HepG2 (cell line): ENCODE measurements around the gene ZBTB46. TPM values are rescaled to one million over a fixed set of nuclear protein-coding genes. Genes with fewer than 3 reads are reported as not detected.

Source experiments
- CEBPB ChIP-seq: IDR thresholded peaks from 2 replicates; pipeline ENCODE4 v1.6.1; 2011; ENCODE audit warnings: low read depth, low read length, improper control_type of control experiment, borderline replicate concordance
- MTA1 ChIP-seq: sonication (generic); formaldehyde crosslinking; IDR thresholded peaks from 2 replicates; pipeline ENCODE4 v1.4.0; 2020; ENCODE audit warnings: missing genetic modification reagents, mild to moderate bottlenecking, borderline replicate concordance
- NFKB2 ChIP-seq: sonication (generic); formaldehyde crosslinking; IDR thresholded peaks from 2 replicates; pipeline ENCODE4 v1.4.0; 2020; ENCODE audit warnings: missing genetic modification reagents, borderline replicate concordance
- SAFB2 ChIP-seq: sonication (generic); formaldehyde crosslinking; IDR thresholded peaks from 2 replicates; pipeline ENCODE4 v1.5.1; 2020; ENCODE audit warnings: missing genetic modification reagents, low read depth, mild to moderate bottlenecking, borderline replicate concordance
- SMC3 ChIP-seq: IDR thresholded peaks from 2 replicates; pipeline ENCODE4 v1.6.1; 2011; ENCODE audit warnings: low read length, improper control_type of control experiment
- SP140L ChIP-seq: sonication (generic); formaldehyde crosslinking; IDR thresholded peaks from 2 replicates; pipeline ENCODE4 v1.4.0; 2020; ENCODE audit warnings: missing genetic modification reagents, borderline replicate concordance
- ZFP82 ChIP-seq: sonication (generic); formaldehyde crosslinking; IDR thresholded peaks from 2 replicates; pipeline ENCODE4 v1.5.1; 2020; ENCODE audit warnings: mild to moderate bottlenecking, missing genetic modification reagents, borderline replicate concordance
- ZNF501 ChIP-seq: sonication (generic); formaldehyde crosslinking; IDR thresholded peaks from 2 replicates; pipeline ENCODE4 v1.5.1; 2020; ENCODE audit warnings: mild to moderate bottlenecking, moderate library complexity, missing genetic modification reagents
- ZNF564 ChIP-seq: sonication (generic); formaldehyde crosslinking; IDR thresholded peaks from 2 replicates; pipeline ENCODE4 v1.8.1; 2023; ENCODE audit warnings: mild to moderate bottlenecking, missing genetic modification reagents
- ZNF782 ChIP-seq: sonication (generic); formaldehyde crosslinking; IDR thresholded peaks from 2 replicates; pipeline ENCODE4 v1.4.0; 2020; ENCODE audit warnings: missing genetic modification reagents, mild to moderate bottlenecking, borderline replicate concordance
- polyA plus RNA-seq, 8 experiments: library from polyadenylated mRNA; depleted of rRNA in 3 of 8; stranded (reverse) in 7 of 8; unstranded in 1 of 8; fragments of >200 nt; fragmentation: Illumina TruSeq in 4 of 8; extraction: Trizol in 4 of 8; gene quantifications; 2 replicates each; pipeline versions ENCODE4 v1.2.1 to v1.2.3, GENCODE V29; 2011 to 2016; ENCODE audit warnings: low read depth in 4 of 8, missing spikeins in 1 of 8, mixed read lengths in 1 of 8; ENCODE audit not compliant: insufficient read depth in 1 of 8
- total RNA-seq, 5 experiments: library from RNA; depleted of rRNA; stranded (reverse); fragments of >200 nt; fragmentation: Illumina TruSeq; extraction: Trizol; gene quantifications; 2 replicates each; pipeline ENCODE4 v1.2.3, GENCODE V29; 2016; ENCODE audit warnings: low read depth in 1 of 5
- TF ChIP-seq, protein P1 (sequence below): sonication (generic); formaldehyde crosslinking; IDR thresholded peaks from 2 replicates; pipeline ENCODE4 v1.4.0; 2020; ENCODE audit warnings: mild to moderate bottlenecking, missing genetic modification reagents
- TF ChIP-seq, protein P2 (sequence below): sonication (generic); formaldehyde crosslinking; IDR thresholded peaks from 2 replicates; pipeline ENCODE4 v1.4.0; 2020; ENCODE audit warnings: missing genetic modification reagents
- TF ChIP-seq, protein P3 (sequence below): sonication (generic); formaldehyde crosslinking; IDR thresholded peaks from 2 replicates; pipeline ENCODE4 v1.4.0; 2020; ENCODE audit warnings: mild to moderate bottlenecking, missing genetic modification reagents
- TF ChIP-seq, protein P4 (sequence below): sonication (generic); formaldehyde crosslinking; IDR thresholded peaks from 2 replicates; pipeline ENCODE4 v1.4.0; 2020; ENCODE audit warnings: missing genetic modification reagents

Gene ZBTB46
- total and polyA plus RNA-seq, 2 of the 13 experiments (the other 11 are each of a cell fraction or from before 2014, with no cell fraction given) = 1.6 to 13.5 TPM

DNA sequence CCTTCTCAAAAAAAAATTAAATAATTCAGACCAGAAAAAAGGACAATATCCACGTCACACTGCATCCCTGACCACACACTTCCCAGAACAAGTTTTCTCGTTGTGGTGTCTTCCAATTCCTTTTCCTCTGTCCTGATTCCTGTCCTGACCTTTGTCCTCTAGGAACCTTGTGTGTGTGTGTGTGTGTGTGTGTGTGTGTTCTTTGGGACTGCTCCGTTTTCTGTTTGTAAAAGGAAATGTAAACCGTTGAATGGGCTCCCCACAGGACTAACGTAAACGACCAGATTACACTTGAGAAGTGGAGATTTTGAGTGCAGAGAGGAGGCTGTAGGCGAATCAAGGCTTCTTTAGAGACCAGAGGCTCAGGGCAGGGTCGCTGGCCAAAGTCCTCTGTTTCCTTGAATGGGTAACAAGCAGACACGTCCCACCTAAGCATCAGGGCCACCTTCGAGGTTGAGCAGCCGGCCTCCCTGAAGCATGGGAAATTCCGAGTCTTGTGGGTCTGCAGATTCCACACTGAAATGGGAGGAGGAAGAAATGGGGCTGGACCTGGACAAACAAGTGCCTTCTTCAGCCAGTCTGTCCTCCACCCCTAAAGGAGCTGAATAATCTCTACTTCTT is 7.3 kb downstream of the ZBTB46 start (continued):
- TF ChIP-seq, protein P1, sequence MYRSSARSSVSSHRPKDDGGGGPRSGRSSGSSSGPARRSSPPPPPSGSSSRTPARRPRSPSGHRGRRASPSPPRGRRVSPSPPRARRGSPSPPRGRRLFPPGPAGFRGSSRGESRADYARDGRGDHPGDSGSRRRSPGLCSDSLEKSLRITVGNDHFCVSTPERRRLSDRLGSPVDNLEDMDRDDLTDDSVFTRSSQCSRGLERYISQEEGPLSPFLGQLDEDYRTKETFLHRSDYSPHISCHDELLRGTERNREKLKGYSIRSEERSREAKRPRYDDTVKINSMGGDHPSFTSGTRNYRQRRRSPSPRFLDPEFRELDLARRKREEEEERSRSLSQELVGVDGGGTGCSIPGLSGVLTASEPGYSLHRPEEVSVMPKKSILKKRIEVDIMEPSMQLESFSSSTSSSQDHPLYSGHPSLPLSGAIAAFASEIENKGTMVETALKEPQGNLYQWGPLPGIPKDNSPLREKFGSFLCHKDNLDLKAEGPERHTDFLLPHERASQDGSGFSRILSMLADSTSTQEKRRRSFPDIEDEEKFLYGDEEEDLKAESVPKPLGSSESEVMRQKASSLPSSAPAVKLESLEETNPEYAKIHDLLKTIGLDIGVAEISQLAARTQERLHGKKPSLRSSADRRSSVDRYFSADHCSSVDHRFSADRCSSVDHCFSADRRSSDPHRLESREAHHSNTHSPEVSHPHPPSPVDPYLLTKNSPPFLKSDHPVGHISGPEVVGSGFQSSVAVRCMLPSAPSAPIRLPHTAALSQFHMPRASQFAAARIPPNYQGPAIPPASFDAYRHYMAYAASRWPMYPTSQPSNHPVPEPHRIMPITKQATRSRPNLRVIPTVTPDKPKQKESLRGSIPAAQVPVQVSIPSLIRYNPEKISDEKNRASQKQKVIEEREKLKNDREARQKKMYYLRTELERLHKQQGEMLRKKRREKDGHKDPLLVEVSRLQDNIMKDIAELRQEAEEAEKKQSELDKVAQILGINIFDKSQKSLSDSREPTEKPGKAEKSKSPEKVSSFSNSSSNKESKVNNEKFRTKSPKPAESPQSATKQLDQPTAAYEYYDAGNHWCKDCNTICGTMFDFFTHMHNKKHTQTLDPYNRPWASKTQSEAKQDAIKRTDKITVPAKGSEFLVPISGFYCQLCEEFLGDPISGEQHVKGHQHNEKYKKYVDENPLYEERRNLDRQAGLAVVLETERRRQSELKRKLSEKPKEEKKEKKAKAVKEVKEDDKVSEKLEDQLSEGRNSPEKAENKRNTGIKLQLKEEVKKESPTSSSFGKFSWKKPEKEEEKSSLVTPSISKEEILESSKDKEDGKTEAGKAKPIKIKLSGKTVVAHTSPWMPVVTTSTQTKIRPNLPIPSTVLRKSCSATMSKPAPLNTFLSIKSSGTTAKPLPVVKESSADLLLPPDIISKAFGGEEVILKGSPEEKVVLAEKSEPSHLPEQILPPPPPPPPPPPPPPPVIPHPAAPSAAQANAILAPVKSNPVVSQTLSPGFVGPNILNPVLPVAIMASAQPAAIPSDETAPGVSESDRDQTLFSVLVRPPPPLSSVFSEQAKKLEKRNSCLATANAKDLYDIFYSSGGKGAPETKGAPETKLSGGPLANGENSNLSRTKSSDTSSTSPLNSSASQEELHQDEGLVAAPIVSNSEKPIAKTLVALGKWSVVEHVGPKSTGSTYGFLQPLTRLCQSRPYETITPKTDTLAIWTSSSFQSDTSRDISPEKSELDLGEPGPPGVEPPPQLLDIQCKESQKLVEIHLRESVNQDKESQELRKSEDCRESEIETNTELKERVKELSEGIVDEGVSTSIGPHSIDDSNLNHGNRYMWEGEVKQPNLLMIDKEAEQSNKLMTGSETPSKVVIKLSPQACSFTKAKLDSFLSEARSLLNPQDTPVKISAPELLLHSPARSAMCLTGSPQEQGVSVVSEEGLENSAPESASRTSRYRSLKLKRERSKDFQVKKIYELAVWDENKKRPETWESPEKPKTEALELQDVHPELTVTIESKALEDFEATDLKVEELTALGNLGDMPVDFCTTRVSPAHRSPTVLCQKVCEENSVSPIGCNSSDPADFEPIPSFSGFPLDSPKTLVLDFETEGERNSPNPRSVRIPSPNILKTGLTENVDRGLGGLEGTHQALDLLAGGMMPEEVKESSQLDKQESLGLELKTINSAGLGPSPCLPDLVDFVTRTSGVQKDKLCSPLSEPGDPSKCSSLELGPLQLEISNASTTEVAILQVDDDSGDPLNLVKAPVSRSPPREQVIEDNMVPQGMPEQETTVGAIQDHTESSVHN (CRISPR knock-in tag) = no peak
- TF ChIP-seq, protein P2, sequence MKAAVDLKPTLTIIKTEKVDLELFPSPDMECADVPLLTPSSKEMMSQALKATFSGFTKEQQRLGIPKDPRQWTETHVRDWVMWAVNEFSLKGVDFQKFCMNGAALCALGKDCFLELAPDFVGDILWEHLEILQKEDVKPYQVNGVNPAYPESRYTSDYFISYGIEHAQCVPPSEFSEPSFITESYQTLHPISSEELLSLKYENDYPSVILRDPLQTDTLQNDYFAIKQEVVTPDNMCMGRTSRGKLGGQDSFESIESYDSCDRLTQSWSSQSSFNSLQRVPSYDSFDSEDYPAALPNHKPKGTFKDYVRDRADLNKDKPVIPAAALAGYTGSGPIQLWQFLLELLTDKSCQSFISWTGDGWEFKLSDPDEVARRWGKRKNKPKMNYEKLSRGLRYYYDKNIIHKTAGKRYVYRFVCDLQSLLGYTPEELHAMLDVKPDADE (CRISPR knock-in tag) = no peak
- TF ChIP-seq ZNF782 (CRISPR knock-in tag) (no peak), MTA1 (CRISPR knock-in tag) (0 out of 2 replicates have a peak, but pooled peaks have one; percentile 11), SP140L (CRISPR knock-in tag) (no peak), CEBPB (no peak), SAFB2 (no peak), SMC3 (no peak), ZNF564 (no peak), ZFP82 (CRISPR knock-in tag) (no peak), NFKB2 (CRISPR knock-in tag) (no peak), ZNF501 (CRISPR knock-in tag) (0 out of 2 replicates have a peak, but pooled peaks have one; percentile 15)
- TF ChIP-seq, protein P3, sequence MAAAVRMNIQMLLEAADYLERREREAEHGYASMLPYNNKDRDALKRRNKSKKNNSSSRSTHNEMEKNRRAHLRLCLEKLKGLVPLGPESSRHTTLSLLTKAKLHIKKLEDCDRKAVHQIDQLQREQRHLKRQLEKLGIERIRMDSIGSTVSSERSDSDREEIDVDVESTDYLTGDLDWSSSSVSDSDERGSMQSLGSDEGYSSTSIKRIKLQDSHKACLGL (CRISPR knock-in tag) = no peak
- TF ChIP-seq, protein P4, sequence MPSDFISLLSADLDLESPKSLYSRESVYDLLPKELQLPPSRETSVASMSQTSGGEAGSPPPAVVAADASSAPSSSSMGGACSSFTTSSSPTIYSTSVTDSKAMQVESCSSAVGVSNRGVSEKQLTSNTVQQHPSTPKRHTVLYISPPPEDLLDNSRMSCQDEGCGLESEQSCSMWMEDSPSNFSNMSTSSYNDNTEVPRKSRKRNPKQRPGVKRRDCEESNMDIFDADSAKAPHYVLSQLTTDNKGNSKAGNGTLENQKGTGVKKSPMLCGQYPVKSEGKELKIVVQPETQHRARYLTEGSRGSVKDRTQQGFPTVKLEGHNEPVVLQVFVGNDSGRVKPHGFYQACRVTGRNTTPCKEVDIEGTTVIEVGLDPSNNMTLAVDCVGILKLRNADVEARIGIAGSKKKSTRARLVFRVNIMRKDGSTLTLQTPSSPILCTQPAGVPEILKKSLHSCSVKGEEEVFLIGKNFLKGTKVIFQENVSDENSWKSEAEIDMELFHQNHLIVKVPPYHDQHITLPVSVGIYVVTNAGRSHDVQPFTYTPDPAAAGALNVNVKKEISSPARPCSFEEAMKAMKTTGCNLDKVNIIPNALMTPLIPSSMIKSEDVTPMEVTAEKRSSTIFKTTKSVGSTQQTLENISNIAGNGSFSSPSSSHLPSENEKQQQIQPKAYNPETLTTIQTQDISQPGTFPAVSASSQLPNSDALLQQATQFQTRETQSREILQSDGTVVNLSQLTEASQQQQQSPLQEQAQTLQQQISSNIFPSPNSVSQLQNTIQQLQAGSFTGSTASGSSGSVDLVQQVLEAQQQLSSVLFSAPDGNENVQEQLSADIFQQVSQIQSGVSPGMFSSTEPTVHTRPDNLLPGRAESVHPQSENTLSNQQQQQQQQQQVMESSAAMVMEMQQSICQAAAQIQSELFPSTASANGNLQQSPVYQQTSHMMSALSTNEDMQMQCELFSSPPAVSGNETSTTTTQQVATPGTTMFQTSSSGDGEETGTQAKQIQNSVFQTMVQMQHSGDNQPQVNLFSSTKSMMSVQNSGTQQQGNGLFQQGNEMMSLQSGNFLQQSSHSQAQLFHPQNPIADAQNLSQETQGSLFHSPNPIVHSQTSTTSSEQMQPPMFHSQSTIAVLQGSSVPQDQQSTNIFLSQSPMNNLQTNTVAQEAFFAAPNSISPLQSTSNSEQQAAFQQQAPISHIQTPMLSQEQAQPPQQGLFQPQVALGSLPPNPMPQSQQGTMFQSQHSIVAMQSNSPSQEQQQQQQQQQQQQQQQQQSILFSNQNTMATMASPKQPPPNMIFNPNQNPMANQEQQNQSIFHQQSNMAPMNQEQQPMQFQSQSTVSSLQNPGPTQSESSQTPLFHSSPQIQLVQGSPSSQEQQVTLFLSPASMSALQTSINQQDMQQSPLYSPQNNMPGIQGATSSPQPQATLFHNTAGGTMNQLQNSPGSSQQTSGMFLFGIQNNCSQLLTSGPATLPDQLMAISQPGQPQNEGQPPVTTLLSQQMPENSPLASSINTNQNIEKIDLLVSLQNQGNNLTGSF (CRISPR knock-in tag) = no peak
